ENCODE measurements around the gene PTPN7.
A peak's percentile ranks its signal among the peaks of the same experiment; 100 is the strongest.
"Not testable (repeated sequence)": the region's sequence is repeated elsewhere in the genome, so short reads cannot be mapped to it uniquely, and the experiment has no call there.

PTPN7 gene

DNA sequence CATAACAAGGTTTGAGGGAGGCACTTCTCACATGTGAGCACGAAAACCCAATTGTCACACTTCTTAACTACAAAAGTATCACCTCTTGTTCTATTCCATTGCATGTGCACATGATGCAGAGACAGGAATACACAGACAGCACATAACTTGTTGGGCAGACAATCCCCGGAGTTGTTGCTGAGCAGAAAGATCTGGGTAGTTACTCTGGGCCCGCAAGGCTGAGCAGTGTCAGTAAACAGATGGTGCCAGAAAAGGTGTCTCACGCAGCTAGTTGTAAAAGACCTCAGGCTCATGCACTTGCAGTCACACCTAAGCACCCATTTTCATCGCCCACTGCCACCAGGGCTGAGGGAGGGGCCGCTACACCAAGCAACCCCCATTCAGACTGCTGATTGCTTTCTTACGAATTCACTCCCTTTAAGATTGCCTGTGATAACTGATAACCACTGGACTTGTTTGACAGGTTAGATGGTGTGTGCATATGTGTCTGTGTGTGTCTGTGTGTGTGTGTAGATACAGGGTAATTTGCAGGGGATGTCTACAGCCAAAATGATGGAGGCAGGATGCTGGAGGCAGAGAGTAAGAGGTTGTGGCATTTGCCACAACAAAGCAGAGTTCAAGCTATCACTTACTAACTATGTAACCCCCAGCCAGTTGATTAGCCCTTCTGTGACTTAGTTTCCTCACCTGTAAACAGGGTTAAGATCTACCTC is 37.4 kb upstream of the PTPN7 start:
- Histone ChIP-seq H3K4me1 (ENCODE audit: insufficient read depth, low read length) (peaks cover 13% of the 10 kb centered on the region; the same call in 1 of the 2 replicates), H3K9ac (ENCODE audit: low read depth, low read length) (no peak overlapping the region), H3K9me3 (ENCODE audit: control insufficient read depth, insufficient read depth, low read length) (no peaks in the 10 kb centered on the region), H3K36me3 (ENCODE audit: insufficient read depth, low read length) (no peaks in the 10 kb centered on the region)

DNA sequence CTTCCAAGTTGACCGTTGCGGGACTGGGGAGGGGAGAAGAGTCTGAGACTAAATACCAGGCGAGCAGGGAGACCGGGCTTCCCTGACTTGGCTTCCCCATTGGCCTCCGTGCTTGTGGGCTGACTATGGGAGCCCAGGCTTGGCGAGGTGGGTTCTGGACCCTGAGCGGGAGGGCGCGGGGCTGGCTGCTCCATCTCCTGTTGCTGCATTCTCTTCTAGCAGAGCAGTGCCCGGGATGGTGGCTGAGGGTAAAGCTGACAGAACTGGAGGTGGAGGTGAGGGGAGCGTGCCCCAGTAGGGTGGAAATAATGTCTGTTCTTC is 33.9 kb upstream of the PTPN7 start:
- no peaks in the 10 kb centered on the region for H3K9me3 ChIP-seq (ENCODE audit: control insufficient read depth, insufficient read depth, low read length)
- no peaks in the 10 kb centered on the region; the same call in 1 of the 2 replicates for H3K4me1 ChIP-seq (ENCODE audit: insufficient read depth, low read length)
- H3K9ac ChIP-seq (ENCODE audit: low read depth, low read length) = peak overlapping the region; percentile 41; the same call in 1 of the 2 replicates
- H3K36me3 ChIP-seq (ENCODE audit: insufficient read depth, low read length) = no peaks in the 10 kb centered on the region

DNA sequence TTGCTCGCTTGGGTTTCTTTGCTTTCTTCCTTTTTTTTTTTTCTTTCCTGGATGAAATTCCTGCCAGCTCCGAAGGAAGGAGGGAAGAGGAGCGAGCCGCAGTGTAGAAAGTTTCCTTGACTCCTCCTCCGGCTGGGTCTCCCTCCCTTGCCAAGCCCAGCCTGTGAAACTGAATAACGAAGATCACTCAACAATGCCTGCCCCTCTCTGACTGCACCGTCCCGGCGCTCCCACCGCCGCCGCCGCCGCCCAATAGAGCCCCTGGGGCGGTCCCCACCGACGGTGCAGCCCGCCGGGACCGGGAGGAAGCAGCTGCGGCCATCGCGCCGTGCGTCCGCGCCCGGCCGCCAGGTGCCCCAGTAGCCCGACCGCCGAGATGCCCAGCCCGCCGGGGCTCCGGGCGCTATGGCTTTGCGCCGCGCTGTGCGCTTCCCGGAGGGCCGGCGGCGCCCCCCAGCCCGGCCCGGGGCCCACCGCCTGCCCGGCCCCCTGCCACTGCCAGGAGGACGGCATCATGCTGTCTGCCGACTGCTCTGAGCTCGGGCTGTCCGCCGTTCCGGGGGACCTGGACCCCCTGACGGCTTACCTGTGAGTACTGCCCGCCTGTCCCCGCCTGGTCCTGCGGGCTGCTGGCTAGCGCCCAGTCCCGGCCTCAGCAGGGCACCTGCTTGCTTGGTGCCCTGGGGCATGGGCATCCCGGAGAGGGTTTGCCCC is 33.4 kb upstream of the PTPN7 start, which contains the start of gene LGR6:
LGR6 (plus strand) TSS at position 186 of the 714 bp plus-strand sequence; CDS start at position 377, 191 bp downstream.
- Histone ChIP-seq H3K4me1 (ENCODE audit: insufficient read depth, low read length) (no peaks in the 10 kb centered on the region; the same call in 1 of the 2 replicates), H3K9ac (ENCODE audit: low read depth, low read length) (peak within 1 kb of the TSS; percentile 41), H3K36me3 (ENCODE audit: insufficient read depth, low read length) (no peaks in the 10 kb centered on the region)

DNA sequence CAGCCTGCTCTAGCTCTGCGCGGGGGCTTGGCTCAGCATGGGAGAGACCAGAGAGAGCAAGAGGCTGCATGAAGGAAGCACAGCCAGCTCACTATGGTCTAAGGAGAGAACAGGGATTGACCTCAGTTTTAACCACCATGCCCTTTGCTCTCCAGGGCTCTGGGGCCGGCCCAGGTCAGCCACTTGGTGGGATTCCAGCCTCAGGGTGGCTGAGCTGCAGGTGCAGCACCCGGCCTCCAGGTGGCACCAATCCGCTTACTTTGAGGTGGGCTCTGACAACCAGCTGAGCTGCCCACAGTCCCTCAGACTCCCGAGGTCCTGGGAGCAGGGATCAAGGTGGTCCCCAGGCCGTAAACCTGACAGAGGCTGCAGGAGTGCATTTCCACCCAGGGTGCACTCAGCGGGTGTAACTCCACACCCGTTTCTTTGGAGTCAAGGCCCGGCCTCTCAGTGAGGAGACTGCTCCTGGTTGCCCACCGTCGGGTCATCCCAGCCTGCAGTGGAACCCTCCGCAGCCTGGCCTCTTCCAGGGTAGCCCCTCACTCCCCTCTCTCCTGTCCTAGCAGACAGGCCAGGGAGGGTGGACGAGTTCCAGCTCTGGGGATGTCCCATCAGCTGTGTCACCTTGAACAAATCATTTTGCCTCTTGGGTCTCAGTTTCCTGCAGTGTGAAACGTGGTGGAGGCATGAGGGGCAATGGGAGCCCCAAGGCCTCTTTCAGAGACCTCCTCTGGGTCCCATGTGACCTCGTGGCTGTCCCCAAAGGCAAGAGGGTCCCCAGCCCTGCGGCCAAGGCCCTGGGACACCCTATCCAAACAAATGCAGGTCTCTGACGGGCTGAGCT is 32.6 kb upstream of the PTPN7 start:
- Histone ChIP-seq H3K36me3 (ENCODE audit: insufficient read depth, low read length) (no peaks in the 10 kb centered on the region), H3K4me1 (ENCODE audit: insufficient read depth, low read length) (no peaks in the 10 kb centered on the region; the same call in 1 of the 2 replicates), H3K9me3 (ENCODE audit: control insufficient read depth, insufficient read depth, low read length) (no peaks in the 10 kb centered on the region), H3K9ac (ENCODE audit: low read depth, low read length) (peak overlapping the region; percentile 41; the same call in 1 of the 2 replicates)

More for the DNA sequence above, 33.4 kb upstream of the PTPN7 start, which contains the start of gene LGR6:
- no peaks in the 10 kb centered on the region for H3K9me3 ChIP-seq (ENCODE audit: control insufficient read depth, insufficient read depth, low read length)

DNA sequence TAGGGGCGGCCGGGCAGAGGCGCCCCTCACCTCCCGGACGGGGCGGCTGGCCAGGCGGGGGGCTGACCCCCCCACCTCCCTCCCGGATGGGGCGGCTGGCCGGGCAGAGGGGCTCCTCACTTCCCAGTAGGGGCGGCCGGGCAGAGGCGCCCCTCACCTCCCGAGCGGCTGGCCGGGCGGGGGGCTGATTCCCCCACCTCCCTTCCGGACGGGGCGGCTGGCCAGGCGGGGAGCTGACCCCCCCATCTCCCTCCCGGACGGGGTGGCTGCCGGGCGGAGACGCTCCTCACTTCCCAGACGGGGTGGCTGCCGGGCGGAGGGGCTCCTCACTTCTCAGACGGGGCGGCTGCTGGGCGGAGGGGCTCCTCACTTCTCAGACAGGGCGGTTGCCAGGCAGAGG is 31.0 kb upstream of the PTPN7 start:
- H3K36me3 ChIP-seq (ENCODE audit: insufficient read depth, low read length); H3K4me1 ChIP-seq (ENCODE audit: insufficient read depth, low read length); H3K9ac ChIP-seq (ENCODE audit: low read depth, low read length); H3K9me3 ChIP-seq (ENCODE audit: control insufficient read depth, insufficient read depth, low read length): not testable (repeated sequence)

DNA sequence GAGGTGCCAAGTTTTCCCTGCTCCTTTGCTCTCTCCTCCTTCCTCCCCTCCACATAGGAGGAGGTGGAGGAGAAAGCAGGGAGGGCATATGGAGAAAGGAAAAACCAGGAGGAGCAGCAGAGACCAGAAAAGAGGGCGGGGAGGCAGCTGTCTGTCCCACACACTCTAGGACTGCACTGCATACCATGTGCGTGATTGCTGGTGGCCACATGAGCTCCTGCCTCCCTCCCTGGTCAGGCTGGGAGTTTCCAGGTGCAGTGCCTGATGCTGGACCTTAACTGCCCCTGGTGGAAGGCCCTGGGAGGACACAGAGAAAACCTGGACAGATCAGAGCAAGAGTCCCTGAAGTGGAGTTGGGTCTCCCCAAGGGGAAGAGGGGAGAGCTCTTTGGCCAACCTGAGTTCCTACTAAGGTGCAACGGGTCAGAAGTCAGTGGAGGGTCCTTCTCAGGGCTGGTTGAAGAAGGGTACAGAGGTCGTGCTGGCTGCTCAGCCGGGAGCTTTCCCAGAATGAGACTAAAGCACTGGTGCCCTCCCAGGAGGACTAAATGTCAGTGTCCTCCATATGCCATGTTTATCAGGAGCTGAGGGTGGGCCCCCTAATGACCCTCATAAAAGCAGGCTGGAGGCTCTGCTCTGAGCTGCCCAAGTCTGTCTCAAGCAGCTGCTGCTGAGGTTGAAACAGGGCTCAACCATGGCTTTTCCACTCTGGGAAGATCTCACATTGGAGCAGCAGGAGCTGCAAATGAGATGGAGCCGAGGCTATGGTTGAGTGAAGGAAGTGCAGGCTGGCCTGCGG is 29.7 kb upstream of the PTPN7 start:
- no peak overlapping the region for H3K9ac ChIP-seq (ENCODE audit: low read depth, low read length)
- H3K4me1 ChIP-seq (ENCODE audit: insufficient read depth, low read length) = no peaks in the 10 kb centered on the region; the same call in 1 of the 2 replicates
- no peaks in the 10 kb centered on the region for H3K36me3 ChIP-seq (ENCODE audit: insufficient read depth, low read length)
- H3K9me3 ChIP-seq (ENCODE audit: control insufficient read depth, insufficient read depth, low read length) = no peaks in the 10 kb centered on the region

DNA sequence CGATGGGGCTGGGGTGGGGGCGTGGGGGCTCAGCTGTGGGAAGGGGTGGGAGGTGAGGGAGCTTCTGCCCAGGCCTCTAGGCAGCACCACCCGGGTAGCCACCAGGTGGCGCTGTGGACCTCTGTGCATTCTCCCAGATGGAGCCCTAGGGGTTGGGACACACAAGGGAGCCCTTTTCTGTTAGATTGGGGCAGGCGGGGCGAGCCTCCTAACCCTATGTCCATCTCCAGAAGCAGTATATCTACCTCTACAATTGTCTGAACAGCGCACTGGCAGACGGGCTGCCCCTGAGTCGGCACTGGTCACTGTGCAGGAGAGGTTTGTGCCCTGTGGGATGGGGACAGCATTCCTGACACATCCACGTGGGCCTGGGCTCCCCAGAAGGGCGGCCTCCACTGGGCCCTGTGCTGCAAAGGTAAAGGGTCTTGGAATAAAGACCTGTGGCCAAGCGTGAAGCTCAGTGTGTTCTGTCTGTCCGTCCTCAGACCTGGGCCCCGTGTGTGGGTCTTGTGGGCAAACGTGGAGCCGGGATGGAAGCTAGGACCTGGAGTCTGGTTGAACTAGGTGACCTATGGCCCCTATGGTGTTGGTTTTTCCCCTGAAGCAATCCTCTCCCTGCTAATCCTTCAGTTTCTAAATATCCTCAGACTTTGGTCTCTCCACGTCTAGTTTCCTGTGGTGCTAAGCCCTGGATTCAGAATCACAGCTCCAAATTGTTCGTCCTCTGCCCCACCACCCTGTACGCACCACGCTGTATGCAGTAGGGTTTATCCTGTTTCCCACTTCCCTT is 28.8 kb upstream of the PTPN7 start:
- Histone ChIP-seq H3K9ac (ENCODE audit: low read depth, low read length) (no peak overlapping the region), H3K36me3 (ENCODE audit: insufficient read depth, low read length) (no peaks in the 10 kb centered on the region), H3K4me1 (ENCODE audit: insufficient read depth, low read length) (no peaks in the 10 kb centered on the region; the same call in 1 of the 2 replicates), H3K9me3 (ENCODE audit: control insufficient read depth, insufficient read depth, low read length) (no peaks in the 10 kb centered on the region)

DNA sequence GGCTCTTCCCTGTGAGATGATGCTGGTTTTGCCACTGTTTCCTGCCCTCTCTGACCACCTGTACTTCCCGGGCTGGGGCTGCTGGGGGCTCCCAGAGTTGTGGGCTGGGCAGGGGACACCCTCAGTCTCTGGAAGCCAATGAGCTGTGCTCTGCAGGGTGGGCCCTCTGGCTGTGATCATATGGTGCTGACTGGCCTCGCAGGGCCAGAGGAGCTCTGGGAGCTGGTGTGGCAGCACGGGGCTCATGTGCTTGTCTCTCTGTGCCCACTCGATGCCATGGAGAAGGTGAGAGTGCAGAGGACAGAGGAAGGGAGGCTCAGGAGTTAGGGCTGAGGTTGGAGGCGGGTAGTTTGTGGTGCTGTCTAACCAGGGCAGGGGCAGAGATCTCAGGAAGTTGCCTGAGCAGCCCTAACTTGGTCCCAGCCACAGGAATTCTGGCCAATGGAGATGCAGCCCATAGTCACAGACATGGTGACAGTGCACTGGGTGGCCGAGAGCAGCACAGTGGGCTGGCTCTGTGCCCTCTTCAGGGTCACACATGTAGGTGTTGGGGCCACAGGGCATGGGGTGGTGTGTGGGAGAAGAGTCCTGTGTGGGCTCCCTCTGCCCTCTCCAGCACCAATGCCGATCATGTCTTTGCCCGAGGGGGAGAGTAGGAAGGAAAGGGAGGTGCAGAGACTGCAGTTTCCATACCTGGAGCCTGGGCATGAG is 27.4 kb upstream of the PTPN7 start:
- H3K9ac ChIP-seq (ENCODE audit: low read depth, low read length) = no peak overlapping the region
- no peaks in the 10 kb centered on the region for H3K4me1 ChIP-seq (ENCODE audit: insufficient read depth, low read length)
- H3K9me3 ChIP-seq (ENCODE audit: control insufficient read depth, insufficient read depth, low read length) = no peaks in the 10 kb centered on the region
- no peaks in the 10 kb centered on the region for H3K36me3 ChIP-seq (ENCODE audit: insufficient read depth, low read length)

DNA sequence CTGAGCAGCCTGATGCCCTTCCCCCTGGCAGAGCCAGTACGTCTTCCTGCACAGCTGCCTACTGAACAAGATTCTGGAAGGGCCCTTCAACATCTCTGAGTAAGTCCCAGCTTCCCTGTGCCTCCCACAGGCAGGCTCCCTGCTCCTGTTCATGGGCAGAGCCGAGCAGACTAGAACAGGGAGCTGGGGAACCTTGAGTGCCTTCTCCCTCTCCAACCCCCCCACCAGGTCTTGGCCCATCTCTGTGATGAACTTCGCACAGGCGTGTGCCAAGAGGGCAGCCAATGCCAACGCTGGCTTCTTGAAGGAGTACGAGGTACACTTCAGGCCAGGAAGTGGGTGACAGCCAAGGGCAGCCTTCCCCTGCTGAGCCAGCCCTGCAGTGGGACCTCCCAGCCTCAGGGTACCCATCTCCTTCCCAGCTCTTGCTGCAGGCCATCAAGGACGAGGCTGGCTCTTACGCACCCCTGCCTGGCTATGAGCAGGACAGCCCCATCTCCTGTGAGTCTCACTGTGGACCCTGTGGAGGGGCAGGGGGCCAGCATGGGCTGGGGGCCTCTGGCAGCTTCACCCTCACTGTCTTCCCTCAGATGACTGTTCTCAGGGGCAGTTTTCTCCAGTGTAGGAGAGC is 26.8 kb upstream of the PTPN7 start:
- no peak overlapping the region for H3K9ac ChIP-seq (ENCODE audit: low read depth, low read length)
- no peaks in the 10 kb centered on the region for H3K9me3 ChIP-seq (ENCODE audit: control insufficient read depth, insufficient read depth, low read length)
- H3K36me3 ChIP-seq (ENCODE audit: insufficient read depth, low read length) = no peaks in the 10 kb centered on the region
- no peaks in the 10 kb centered on the region for H3K4me1 ChIP-seq (ENCODE audit: insufficient read depth, low read length)

DNA sequence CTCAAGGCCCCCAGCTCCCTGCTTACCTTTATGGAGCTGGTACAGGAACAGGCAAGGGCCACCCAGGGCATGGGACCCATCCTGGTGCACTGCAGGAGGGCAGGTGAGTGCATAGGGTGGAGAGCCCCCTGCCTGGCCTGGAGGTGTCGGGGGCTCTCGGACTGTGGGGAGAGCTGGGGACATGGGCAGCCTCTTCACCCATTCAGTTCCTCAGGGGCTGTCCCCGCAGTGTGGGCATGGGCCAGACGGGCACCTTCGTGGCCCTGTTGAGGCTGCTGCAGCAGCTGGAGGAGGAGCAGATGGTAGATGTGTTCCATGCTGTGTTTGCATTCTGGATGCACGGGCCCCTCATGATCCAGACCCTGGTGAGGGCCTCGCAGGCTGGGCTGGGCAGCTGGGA is 25.9 kb upstream of the PTPN7 start:
- Histone ChIP-seq H3K9me3 (ENCODE audit: control insufficient read depth, insufficient read depth, low read length) (no peaks in the 10 kb centered on the region), H3K4me1 (ENCODE audit: insufficient read depth, low read length) (no peaks in the 10 kb centered on the region), H3K9ac (ENCODE audit: low read depth, low read length) (no peak overlapping the region), H3K36me3 (ENCODE audit: insufficient read depth, low read length) (no peaks in the 10 kb centered on the region)

DNA sequence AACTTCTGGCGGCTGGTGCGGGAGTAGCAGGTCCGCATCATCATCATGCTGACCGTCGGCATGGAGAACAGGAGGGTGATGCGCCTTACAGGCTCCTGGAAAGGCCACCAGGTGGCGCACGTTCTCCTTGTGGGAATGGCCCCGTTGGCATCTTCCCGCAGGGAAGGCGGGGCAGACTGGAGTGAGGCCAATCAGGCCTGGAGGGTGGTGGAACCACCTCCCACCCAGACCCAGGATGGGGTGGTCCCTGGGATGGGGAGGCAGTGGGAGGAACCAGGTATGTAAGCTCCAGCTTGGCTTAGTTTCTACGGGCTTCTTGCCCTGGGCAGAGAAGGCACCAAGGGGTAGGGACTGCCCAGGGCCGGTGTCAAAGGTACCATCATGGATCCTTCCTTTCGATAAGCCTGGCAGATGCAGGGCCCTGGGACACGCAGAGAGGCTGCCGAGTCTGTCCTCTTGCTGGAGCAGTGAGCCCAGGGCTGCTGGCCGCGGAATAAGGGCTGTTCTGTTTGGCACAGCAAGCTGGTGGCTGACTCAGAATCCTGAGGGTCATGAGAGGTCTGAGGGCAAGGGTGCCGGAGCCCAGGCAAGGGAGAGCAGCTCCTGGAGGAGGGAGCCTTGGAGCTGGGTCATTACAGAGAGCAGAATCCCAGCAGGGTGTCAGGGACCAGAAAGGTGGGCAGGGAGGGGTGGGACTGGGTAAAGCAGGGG is 24.5 kb upstream of the PTPN7 start:
- no peak overlapping the region; the same call in 1 of the 2 replicates for H3K9ac ChIP-seq (ENCODE audit: low read depth, low read length)
- no peaks in the 10 kb centered on the region for H3K9me3 ChIP-seq (ENCODE audit: control insufficient read depth, insufficient read depth, low read length)
- no peaks in the 10 kb centered on the region for H3K4me1 ChIP-seq (ENCODE audit: insufficient read depth, low read length)
- no peaks in the 10 kb centered on the region for H3K36me3 ChIP-seq (ENCODE audit: insufficient read depth, low read length)

All from ES-I3 (cell line).